NCI-H2107 treated with DMSO at 0.1 percent for 48 hours (cell line): ENCODE data around the gene CDH8.
"Not testable (repeated sequence)": the region's sequence is repeated elsewhere in the genome, so short reads cannot be mapped to it uniquely, and the experiment has no call there.

Source experiments
- DNase-seq: peaks from one replicate; lab custom pipeline; 2025; ENCODE audit not compliant: unreplicated experiment; lab: John Stamatoyannopoulos, UW

The CDH8 gene

DNA sequence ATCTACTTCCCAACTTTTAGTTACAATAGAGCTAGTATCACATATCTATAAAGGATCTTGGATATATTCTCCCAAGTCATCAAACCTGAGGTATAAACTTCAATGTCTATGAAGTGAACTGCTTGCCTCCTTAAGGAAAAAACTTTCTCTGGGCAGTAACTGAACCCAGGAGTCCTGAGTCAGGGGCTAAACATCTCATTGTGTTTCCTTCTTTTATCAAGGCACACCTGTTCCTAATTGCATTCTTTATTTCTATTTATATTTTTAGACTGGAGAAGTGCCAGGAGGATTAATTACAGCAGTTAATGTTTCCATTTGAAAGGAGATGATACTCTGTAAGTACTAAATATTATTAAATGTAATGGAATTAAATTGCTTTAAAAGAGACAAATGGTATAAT is 98.6 kb downstream of the CDH8 start:
- DNase-seq = no peak

GRCh38 chr16:61936522-61936921 is 99.7 kb downstream of the CDH8 start:
- no peak for DNase-seq

- DNase-seq = no peak
These were observed 101.6 kb downstream of the CDH8 start for GRCh38 chr16:61934601-61935000.

DNA sequence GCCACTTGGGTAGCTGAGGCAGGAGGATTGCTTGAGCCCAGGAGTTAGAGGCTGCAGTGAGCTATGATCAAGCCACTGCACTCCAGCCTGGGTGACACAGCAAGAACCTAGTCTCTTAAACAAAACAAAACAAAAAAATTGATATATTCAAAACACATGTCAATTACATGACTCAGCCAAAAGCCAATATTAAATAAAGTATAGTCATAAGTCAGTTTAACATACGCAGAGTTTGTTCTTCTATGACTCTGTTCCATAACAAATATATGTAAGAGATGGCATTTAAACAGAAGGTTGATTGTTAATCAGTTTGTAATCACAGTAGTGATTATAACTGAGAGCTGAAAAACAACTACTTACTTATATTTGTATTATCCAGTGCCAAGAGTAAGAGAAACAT is 106.5 kb downstream of the CDH8 start:
- no peak for DNase-seq

DNA sequence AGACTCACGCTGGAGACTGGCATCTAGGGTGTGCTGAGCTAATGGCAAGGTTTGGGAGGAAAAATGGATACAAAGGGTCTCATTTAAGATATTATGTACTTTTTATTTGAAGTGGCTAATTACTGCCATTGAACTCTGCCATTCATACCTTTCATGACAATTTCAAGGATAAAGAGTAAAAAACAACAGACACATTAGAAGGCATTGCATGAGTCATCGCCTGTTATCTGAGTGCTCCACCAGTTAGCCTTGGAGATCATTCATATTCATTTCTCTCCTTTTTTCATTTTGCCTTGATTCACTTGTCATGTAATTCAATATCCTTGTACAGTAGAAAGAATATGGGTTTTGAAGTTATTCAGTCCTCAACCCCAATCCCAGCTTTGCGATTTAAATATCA is 109.5 kb downstream of the CDH8 start:
- DNase-seq = peak; percentile 54

- DNase-seq = no peak
These were observed 112.6 kb downstream of the CDH8 start for GRCh38 chr16:61923629-61924028.

GRCh38 chr16:61921373-61921772 is 114.9 kb downstream of the CDH8 start:
- no peak for DNase-seq

GRCh38 chr16:61917865-61918826 is 118.1 kb downstream of the CDH8 start:
- DNase-seq = not testable (repeated sequence)

DNA sequence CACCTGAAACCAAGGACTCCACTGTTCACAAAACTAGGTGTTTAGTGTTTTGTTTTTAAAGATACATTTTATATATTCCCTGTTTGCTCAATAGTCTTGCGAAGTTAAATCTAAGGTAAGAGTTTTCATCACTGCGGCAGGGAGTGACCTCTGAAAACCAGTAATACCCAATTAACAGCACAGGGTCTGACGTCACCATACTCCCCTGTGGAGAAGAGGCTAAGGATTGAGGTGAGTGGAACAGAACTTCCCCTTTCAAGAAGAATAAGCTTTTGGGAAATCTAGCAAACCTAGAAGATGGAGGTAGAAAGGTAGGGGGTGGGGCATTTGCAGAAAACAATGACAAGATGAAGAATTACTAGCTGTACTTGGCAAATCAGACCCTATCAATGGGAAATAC is 120.7 kb downstream of the CDH8 start:
- DNase-seq = no peak

- no peak for DNase-seq
These were observed 127.2 kb downstream of the CDH8 start for GRCh38 chr16:61909074-61909473.

DNA sequence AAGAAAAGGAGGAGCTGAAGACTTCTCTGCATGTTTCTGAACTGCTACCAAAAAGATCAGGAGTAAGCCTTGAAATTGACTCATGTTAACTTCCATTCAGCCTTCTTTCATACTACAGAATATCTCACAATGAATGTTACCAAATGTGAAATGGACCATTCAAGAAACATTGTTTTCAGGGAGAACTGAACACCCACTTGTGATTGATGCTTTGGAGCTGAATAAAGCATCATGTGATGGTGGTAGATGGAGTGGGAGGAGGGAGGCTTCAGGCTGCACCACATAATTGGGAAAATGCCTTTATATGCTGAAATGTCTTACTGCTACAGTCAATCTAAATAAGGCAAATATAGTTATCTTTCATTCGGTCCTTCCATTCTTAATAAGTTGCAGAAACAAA is 127.8 kb downstream of the CDH8 start:
- DNase-seq = no peak

DNA sequence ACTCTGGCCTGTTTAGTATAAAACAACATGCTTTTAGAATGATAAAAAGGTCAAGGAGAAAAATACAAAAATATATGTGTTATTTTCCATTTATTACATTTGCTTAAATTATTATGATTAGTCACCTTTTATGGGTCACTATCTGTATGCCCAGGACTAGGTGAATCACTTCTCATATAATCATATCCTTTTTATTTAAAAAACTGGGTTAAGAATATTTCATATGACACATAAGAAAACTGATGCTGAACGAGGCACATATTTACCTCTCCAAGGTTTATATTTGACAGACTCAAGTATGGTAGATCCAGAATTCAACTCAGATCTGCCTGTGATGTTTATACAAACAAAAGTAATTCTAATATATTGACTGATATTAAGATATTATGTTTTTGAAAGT is 134.5 kb downstream of the CDH8 start:
- DNase-seq = no peak

DNA sequence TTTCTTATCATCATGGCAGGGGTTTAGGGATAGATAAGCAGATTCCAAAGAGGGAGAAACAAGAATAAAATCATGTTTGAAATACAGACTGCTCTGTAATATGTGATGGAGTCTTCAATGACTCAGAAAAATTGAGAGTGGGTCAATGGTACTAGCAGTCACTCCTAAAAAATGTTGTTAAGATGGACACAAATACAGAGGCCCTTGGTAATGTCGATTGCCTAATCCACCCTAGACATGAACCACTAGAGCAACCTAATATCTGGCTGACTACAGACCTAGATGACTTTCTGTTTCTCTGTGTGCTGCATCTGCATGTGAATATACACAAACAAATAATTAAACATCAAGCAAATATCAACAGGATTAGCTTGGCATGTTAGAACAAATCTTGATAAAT is 135.8 kb downstream of the CDH8 start:
- no peak for DNase-seq

DNA sequence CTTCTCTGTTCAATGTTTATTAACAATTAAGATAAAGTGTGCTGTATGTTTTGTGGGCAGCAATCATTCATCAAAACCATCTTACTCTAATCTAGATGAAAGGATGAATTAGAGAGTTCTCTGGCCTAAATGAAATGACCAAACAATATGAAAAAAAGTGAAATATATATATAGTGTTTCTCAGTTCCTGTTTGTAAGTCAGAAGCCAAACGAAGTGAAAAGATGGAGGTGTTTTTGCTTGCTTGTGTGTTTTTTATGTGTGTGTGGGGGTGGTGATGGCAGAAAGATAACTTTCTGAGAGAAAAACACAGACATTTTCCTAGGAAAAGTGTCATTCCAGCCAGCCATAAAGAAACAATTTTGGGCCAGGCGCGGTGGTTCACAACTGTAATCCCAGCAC is 138.6 kb downstream of the CDH8 start:
- no peak for DNase-seq

DNA sequence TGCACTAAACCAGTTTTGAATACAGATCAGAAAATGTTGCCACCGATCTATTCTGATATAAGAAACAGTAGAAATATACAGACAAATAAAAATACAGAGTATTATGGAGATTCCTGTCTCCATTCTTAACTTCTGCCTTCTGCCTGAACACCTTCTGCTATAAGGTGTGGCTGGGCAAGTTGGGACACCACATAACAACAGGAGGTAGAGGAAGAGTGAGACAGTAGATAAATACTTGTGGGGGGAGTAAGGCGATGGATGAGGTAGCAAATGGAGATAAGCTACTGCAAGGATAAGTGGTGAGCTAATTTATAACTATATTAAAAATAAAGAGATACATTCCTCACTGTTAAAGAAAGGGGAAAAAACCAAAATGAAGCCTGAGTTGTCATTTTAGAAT is 143.7 kb downstream of the CDH8 start:
- no peak for DNase-seq

GRCh38 chr16:61891460-61891859 is 144.8 kb downstream of the CDH8 start:
- no peak for DNase-seq

DNA sequence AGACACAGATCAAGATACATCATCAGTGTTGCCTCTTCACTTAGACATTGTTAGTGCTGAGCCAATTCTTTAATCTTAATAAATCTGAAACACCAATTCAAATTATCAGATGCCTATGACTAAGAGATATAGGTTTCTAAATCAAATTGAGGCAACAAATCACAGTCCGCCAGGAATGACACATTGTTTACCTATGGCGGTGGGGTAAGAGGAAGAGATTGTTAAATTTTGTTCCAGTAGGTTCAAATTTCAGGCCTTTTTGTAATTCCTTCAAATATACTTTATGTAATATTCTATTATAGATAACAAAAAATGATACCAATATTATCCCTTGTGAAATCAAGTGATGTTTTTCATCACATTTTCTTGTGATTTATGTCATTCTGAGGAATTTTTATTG is 145.9 kb downstream of the CDH8 start:
- DNase-seq = no peak

GRCh38 chr16:61887903-61888302 is 148.3 kb downstream of the CDH8 start:
- no peak for DNase-seq

GRCh38 chr16:61885343-61885742 is 150.9 kb downstream of the CDH8 start:
- no peak for DNase-seq

- DNase-seq = no peak
These were observed 156.9 kb downstream of the CDH8 start for GRCh38 chr16:61879306-61879705.

DNA sequence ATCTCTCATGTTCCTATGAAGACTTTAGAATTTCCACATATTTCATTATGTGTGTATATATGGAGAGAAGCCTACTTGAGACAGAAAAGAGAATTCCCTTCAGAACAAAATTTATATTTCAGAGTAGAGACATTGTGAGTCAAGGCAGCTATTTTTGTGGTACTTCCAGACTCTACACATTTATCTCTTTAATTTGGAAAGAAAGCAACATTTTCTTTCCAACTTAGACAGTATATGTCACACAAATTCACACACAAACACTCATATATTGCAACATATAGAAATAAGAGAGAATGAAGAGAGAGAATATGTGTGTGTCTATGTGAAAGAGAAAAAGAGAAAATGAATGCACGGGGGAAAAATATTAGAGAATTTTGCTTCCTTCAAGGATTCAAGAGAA is 158.8 kb downstream of the CDH8 start:
- no peak for DNase-seq

- DNase-seq = no peak
These were observed 163.5 kb downstream of the CDH8 start for GRCh38 chr16:61872778-61873119.
